ENCODE data around the gene ZC3H18. TPM values are rescaled to one million over a fixed set of nuclear protein-coding genes. Genes with fewer than 3 reads are reported as not detected.

The ZC3H18 gene
- total RNA-seq, 1 experiment from 2014 or later = 57.8 TPM

- Histone ChIP-seq H3K27me3 (ENCODE audit: insufficient read depth, low read length) (peaks cover 9% of the 10 kb centered on the region; the same call in 1 of the 2 replicates), H3K4me1 (ENCODE audit: control insufficient read depth in 1 of 2, insufficient read depth in 2 of 2, low read length in 2 of 2) (peaks cover 3 to 12% of the 10 kb centered on the region in 2 experiments; a peak in 3 of 4 replicates), H2AFZ (ENCODE audit: low read depth, low read length, poor library complexity, severe bottlenecking) (no peak overlapping the region), H3K9ac (ENCODE audit: low read length) (no peak overlapping the region), H3K9me3 (ENCODE audit: control insufficient read depth in 1 of 2, insufficient read depth in 1 of 2, low read depth in 1 of 2, low read length in 2 of 2) (peaks cover 0 to 5% of the 10 kb centered on the region in 2 experiments; a peak in 1 of 4 replicates), H4K20me1 (ENCODE audit: insufficient read depth) (no peaks in the 10 kb centered on the region), H3K4me2 (ENCODE audit: low read length) (no peak overlapping the region), H3K4me3 (replicated peaks in 1 of 2; ENCODE audit: low read depth in 1 of 2, low read length in 2 of 2) (no peak overlapping the region), H3K36me3 (ENCODE audit: control insufficient read depth in 1 of 2, insufficient read depth in 2 of 2, low read length in 2 of 2) (no peaks in the 10 kb centered on the region), H3K79me2 (ENCODE audit: insufficient read depth, low read length) (no peaks in the 10 kb centered on the region), H3K9me2 (ENCODE audit: insufficient read depth) (no peaks in the 10 kb centered on the region), H3K27ac (ENCODE audit: low read depth, low read length) (no peak overlapping the region)
- TF ChIP-seq POLR2A (IDR thresholded peaks at IDR 0.05; ENCODE audit: borderline replicate concordance, extremely low read depth, insufficient read depth, insufficient read length) = no peak
- no peak for TF ChIP-seq ATF3 (IDR thresholded peaks at IDR 0.05)
- TF ChIP-seq POLR2AphosphoS5 (IDR thresholded peaks at IDR 0.05; ENCODE audit: low read depth, low read length) = no peak
- TF ChIP-seq SRF (IDR thresholded peaks at IDR 0.05; ENCODE audit: low read depth) = no peak
- no peak for TF ChIP-seq RAD21 (IDR thresholded peaks at IDR 0.05; ENCODE audit: low read depth)
- TF ChIP-seq EZH2phosphoT487 (IDR thresholded peaks at IDR 0.05; ENCODE audit: borderline replicate concordance) = no peak
- no peak for TF ChIP-seq FOSL1 (IDR thresholded peaks at IDR 0.05; ENCODE audit: low read depth)
- TF ChIP-seq EGR1 (IDR thresholded peaks at IDR 0.05; ENCODE audit: low read depth) = no peak
- POLR2A ChIA-PET = no interaction called here
- DNase-seq (ENCODE audit: low read depth, low spot score) = no peak
- RAD21 ChIA-PET (ENCODE audit: low non-redundant PET in 1 of 2, low total read pairs in 2 of 2, uncharacterized antibody in 2 of 2, unreplicated experiment in 2 of 2) = no interaction called here
- CTCF ChIA-PET = interaction anchor here (1.1 kb wide), 1 partner anchor 15 kb away, joined by 3 read pairs; the partner anchor contains the start of gene ZC3H18
- no peak for ATAC-seq
- BruUV-seq (replicated peaks) = no TSS peak
- intact Hi-C loops (cut with micrococcal nuclease) = no loop called here
These were observed 15.4 kb upstream of the ZC3H18 start for GRCh38 chr16:88554711-88555264.

GRCh38 chr16:88556294-88556988, 13.8 kb upstream of the ZC3H18 start:
- Histone ChIP-seq H4K20me1 (ENCODE audit: insufficient read depth) (no peaks in the 10 kb centered on the region), H3K9me3 (ENCODE audit: control insufficient read depth in 1 of 2, insufficient read depth in 1 of 2, low read depth in 1 of 2, low read length in 2 of 2) (peaks cover 0 to 5% of the 10 kb centered on the region in 2 experiments; a peak in 1 of 4 replicates), H3K4me3 (replicated peaks in 1 of 2; ENCODE audit: low read depth in 1 of 2, low read length in 2 of 2) (no peak overlapping the region), H3K4me1 (ENCODE audit: control insufficient read depth in 1 of 2, insufficient read depth in 2 of 2, low read length in 2 of 2) (peaks cover 5 to 16% of the 10 kb centered on the region in 2 experiments; a peak in 3 of 4 replicates), H3K36me3 (ENCODE audit: control insufficient read depth in 1 of 2, insufficient read depth in 2 of 2, low read length in 2 of 2) (no peaks in the 10 kb centered on the region), H3K9me2 (ENCODE audit: insufficient read depth) (no peaks in the 10 kb centered on the region), H3K27me3 (ENCODE audit: insufficient read depth, low read length) (peaks cover 9% of the 10 kb centered on the region; the same call in 1 of the 2 replicates), H3K79me2 (ENCODE audit: insufficient read depth, low read length) (no peaks in the 10 kb centered on the region), H3K9ac (ENCODE audit: low read length) (no peak overlapping the region), H3K27ac (ENCODE audit: low read depth, low read length) (no peak overlapping the region), H2AFZ (ENCODE audit: low read depth, low read length, poor library complexity, severe bottlenecking) (no peak overlapping the region), H3K4me2 (ENCODE audit: low read length) (no peak overlapping the region)
- no peak for ATAC-seq
- intact Hi-C loops (cut with micrococcal nuclease) = no loop called here
- ChIA-PET POLR2A (no interaction called here), CTCF (no interaction called here), RAD21 (ENCODE audit: low non-redundant PET in 1 of 2, low total read pairs in 2 of 2, uncharacterized antibody in 2 of 2, unreplicated experiment in 2 of 2) (no interaction called here)
- no TSS peak for BruUV-seq (replicated peaks)
- DNase-seq (ENCODE audit: low read depth, low spot score) = no peak
- no peak for TF ChIP-seq POLR2A (IDR thresholded peaks at IDR 0.05; ENCODE audit: borderline replicate concordance, extremely low read depth, insufficient read depth, insufficient read length)
- no peak for TF ChIP-seq CBX3 (IDR thresholded peaks at IDR 0.05; ENCODE audit: low read depth)
- no peak for TF ChIP-seq SIN3A (IDR thresholded peaks at IDR 0.05; ENCODE audit: low read depth)
- no peak for TF ChIP-seq ZNF274 (IDR thresholded peaks at IDR 0.05; ENCODE audit: low read depth, low read length)
- TF ChIP-seq REST (IDR thresholded peaks at IDR 0.05; ENCODE audit: low read depth) = no peak
- no peak for TF ChIP-seq JUND (IDR thresholded peaks at IDR 0.05)
- no peak for TF ChIP-seq CTCF (IDR thresholded peaks at IDR 0.05 in 2 of 3, conservative IDR thresholded peaks at IDR 0.05 in 1 of 3; ENCODE audit: borderline replicate concordance in 1 of 3, insufficient read depth in 1 of 3, low read depth in 2 of 3, low read length in 2 of 3)
- TF ChIP-seq SP1 (IDR thresholded peaks at IDR 0.05; ENCODE audit: low read depth) = no peak
- no peak for TF ChIP-seq ZFX (IDR thresholded peaks at IDR 0.05)
